Measurements from ENCODE around the gene ARSA. TPM values are rescaled to one million over a fixed set of nuclear protein-coding genes. Genes with fewer than 3 reads are reported as not detected.

The ARSA gene
- total RNA-seq, 1 experiment from 2014 or later = 10.3 TPM

GRCh38 chr22:50674130-50674500, 46.2 kb upstream of the ARSA start:
- peaks cover 16 to 36% of the 10 kb centered on the region in 2 experiments for H3K4me1 Mint-ChIP-seq
- Histone ChIP-seq H3K4me1 (ENCODE audit: insufficient read depth, low read length) (no peaks in the 10 kb centered on the region; the same call in 1 of the 2 replicates), H2BK5ac (ENCODE audit: insufficient read length, low read length) (no peak overlapping the region), H2BK15ac (ENCODE audit: low read depth, low read length) (no peak overlapping the region), H2BK12ac (ENCODE audit: insufficient read length, low read depth, low read length) (no peak overlapping the region), H3K79me1 (ENCODE audit: insufficient read depth, low read depth, low read length, poor library complexity, severe bottlenecking) (no peaks in the 10 kb centered on the region), H4K5ac (ENCODE audit: insufficient read length, low read depth, low read length) (no peak overlapping the region), H2AFZ (ENCODE audit: low read length) (no peak overlapping the region), H2BK20ac (ENCODE audit: low read depth, low read length, poor library complexity, severe bottlenecking) (no peak overlapping the region), H4K20me1 (ENCODE audit: control insufficient read depth, insufficient read depth, insufficient read length) (no peaks in the 10 kb centered on the region), H3K9me3 (ENCODE audit: control insufficient read depth, low read depth, low read length) (no peaks in the 10 kb centered on the region), H2BK120ac (ENCODE audit: low read depth, low read length, poor library complexity, severe bottlenecking) (no peak overlapping the region), H3K23ac (ENCODE audit: insufficient read length, low read depth, low read length) (no peak overlapping the region), H3K9ac (ENCODE audit: extremely low read depth, insufficient read length, low read length) (no peak overlapping the region), H4K8ac (replicated peaks; ENCODE audit: insufficient read length, low read depth, low read length) (no peak overlapping the region), H3K27ac (ENCODE audit: insufficient read length, low read depth, low read length) (no peak overlapping the region), H4K91ac (ENCODE audit: insufficient read length, low read depth, low read length) (no peak overlapping the region), H2AK5ac (ENCODE audit: insufficient read length, low read length) (no peak overlapping the region), H3K4ac (ENCODE audit: low read depth, low read length) (no peak overlapping the region), H3K56ac (ENCODE audit: insufficient read length, low read depth, low read length) (no peak overlapping the region), H3K14ac (ENCODE audit: insufficient read depth, low read length) (no peak overlapping the region), H3K79me2 (ENCODE audit: insufficient read depth, low read length) (no peaks in the 10 kb centered on the region), H3K18ac (ENCODE audit: insufficient read length, low read depth, low read length) (no peak overlapping the region), H3K4me2 (ENCODE audit: insufficient read depth, insufficient read length, low read length) (no peak overlapping the region), H3T11ph (ENCODE audit: low read length) (no peak overlapping the region), H3K23me2 (ENCODE audit: insufficient read length, low read depth, low read length, poor library complexity, severe bottlenecking) (peaks cover 8% of the 10 kb centered on the region), H3K27me3 (ENCODE audit: insufficient read depth, low read length) (peaks cover 6% of the 10 kb centered on the region; the same call in 1 of the 2 replicates)
- peaks cover 63% of the 10 kb centered on the region for H3K27me3 Mint-ChIP-seq (ENCODE audit: low read depth)
- DNase-seq = no peak
- no CpG with 5 or more reads among the region's 43 CpGs for WGBS (ENCODE audit: extremely low coverage, insufficient read length, low lambda C conversion rate)
- peak overlapping the region; percentile 49 to 74; a peak in 4 of 5 replicates for H3K4me3 Mint-ChIP-seq
- H3K27ac Mint-ChIP-seq = no peak overlapping the region
- peaks cover 3 to 6% (median 4%) of the 10 kb centered on the region in 3 experiments; a peak in 4 of 7 replicates for H3K36me3 Mint-ChIP-seq (ENCODE audit: insufficient read depth in 1 of 3, low read depth in 3 of 3)
- no peak for TF ChIP-seq CTCF (conservative IDR thresholded peaks at IDR 0.05)
- peaks cover 0 to 2% of the 10 kb centered on the region in 2 experiments; a peak in 1 of 5 replicates for H3K9me3 Mint-ChIP-seq

All from H9 (cell line).